HepG2 (cell line): ENCODE data around the gene TMEM200B. TPM values are rescaled to one million over a fixed set of nuclear protein-coding genes. Genes with fewer than 3 reads are reported as not detected.

ENCODE experiments used
- ATAC-seq: fragments of 200-7000 bp; cut with Tn5 transposase; 3 replicates; pipeline ENCODE4 v1.9.1; 2020; ENCODE audit warnings: mild to moderate bottlenecking, moderate library complexity
- BruUV-seq: library from RNA; stranded (reverse); fragments of 400-500 nt; replicated peaks from 2 replicates; lab custom pipeline; 2021; lab: Mats Ljungman, UMichigan
- CTCF ChIA-PET: fragments of 300-600 bp; formaldehyde crosslinking; extraction: SDS; loops from one replicate; lab custom pipeline; 2021; ENCODE audit warnings: low total read pairs, inconsistent platforms, low intra/inter-chr PET ratio; lab: Yijun Ruan, JAX
- POLR2A ChIA-PET: fragments of 350-600 bp; sonication (Branson Sonifier 250); formaldehyde crosslinking; loops from one replicate; lab custom pipeline; 2020; ENCODE audit warnings: antibody characterized with exemption, inconsistent platforms; lab: Yijun Ruan, JAX
- DNase-seq: peaks from one replicate; pipeline ENCODE4 v3.0.0-alpha.2; 2015; ENCODE audit warnings: low spot score
- FAIRE-seq: peaks from 3 replicates; lab custom pipeline; 2011; peaks lifted over from hg19 to GRCh38; lab: Jason Lieb, UNC
- H2AFZ ChIP-seq: one replicate; pipeline ENCODE4 v1.6.1; 2011; ENCODE audit warnings: low read length, inconsistent platforms
- H3K27ac ChIP-seq: fragments of 300-600 bp; 3 replicates; pipeline ENCODE4 v1.8.0; 2011; ENCODE audit warnings: mixed run types, mild to moderate bottlenecking, mixed read lengths, low read length, inconsistent platforms; ENCODE audit not compliant: insufficient read depth; ENCODE audit errors: extremely low read length
- H3K27me3 ChIP-seq, 2 experiments: fragments of 200-600 bp in 1 of 2; 2 replicates in 1 of 2; 3 replicates in 1 of 2; pipeline versions ENCODE4 v1.6.0 to v1.8.0; 2011; ENCODE audit warnings: low read length in 2 of 2, mild to moderate bottlenecking in 2 of 2, moderate library complexity in 2 of 2, inconsistent platforms in 1 of 2; ENCODE audit not compliant: insufficient read depth in 2 of 2, control insufficient read depth in 1 of 2
- H3K36me3 ChIP-seq, 2 experiments: fragments of 200-600 bp in 1 of 2; replicated peaks in 1 of 2; 2 replicates in 1 of 2; 3 replicates in 1 of 2; pipeline versions ENCODE4 v1.5.1 to v1.8.0; 2011; ENCODE audit warnings: low read length in 2 of 2, inconsistent platforms in 1 of 2; ENCODE audit not compliant: insufficient read depth in 2 of 2, control insufficient read depth in 1 of 2
- H3K4me1 ChIP-seq: 2 replicates; pipeline ENCODE4 v1.5.1; 2012; ENCODE audit warnings: low read length, inconsistent platforms; ENCODE audit not compliant: insufficient read depth
- H3K4me2 ChIP-seq: 2 replicates; pipeline ENCODE4 v1.6.0; 2011; ENCODE audit warnings: low read depth, low read length, inconsistent platforms
- H3K4me3 ChIP-seq, 3 experiments: fragments of 200-600 bp in 1 of 3; sonication (generic), shearing (Covaris generic) in 1 of 3; replicated peaks in 1 of 3; 2 replicates each; pipeline ENCODE4 v1.5.1; 2011 to 2016; ENCODE audit warnings: low read length in 3 of 3, inconsistent platforms in 2 of 3, low read depth in 2 of 3, mild to moderate bottlenecking in 2 of 3, control low read depth in 1 of 3, mixed read lengths in 1 of 3; ENCODE audit not compliant: insufficient read depth in 1 of 3
- H3K79me2 ChIP-seq: one replicate; pipeline ENCODE4 v1.6.1; 2011; ENCODE audit warnings: low read length, inconsistent platforms; ENCODE audit not compliant: insufficient read depth
- H3K9ac ChIP-seq: 2 replicates; pipeline ENCODE4 v1.6.0; 2011; ENCODE audit warnings: mild to moderate bottlenecking, low read depth, low read length, inconsistent platforms; ENCODE audit not compliant: insufficient read depth
- H3K9me3 ChIP-seq: 2 replicates; pipeline ENCODE4 v1.5.1; 2012; ENCODE audit warnings: mild to moderate bottlenecking, low read length
- H4K20me1 ChIP-seq: 2 replicates; pipeline ENCODE4 v1.6.0; 2011; ENCODE audit warnings: inconsistent platforms, mild to moderate bottlenecking, low read length, moderate library complexity; ENCODE audit not compliant: insufficient read depth
- ATF7 ChIP-seq, 2 experiments: fragments of 450-650 bp in 1 of 2; sonication (generic) in 1 of 2; formaldehyde crosslinking in 1 of 2; IDR thresholded peaks; 2 replicates each; pipeline versions ENCODE4 v1.4.0 to v1.6.1; 2016 to 2020; ENCODE audit warnings: antibody characterized with exemption in 1 of 2, mild to moderate bottlenecking in 1 of 2, missing genetic modification reagents in 1 of 2
- PRDM4 ChIP-seq: sonication (generic); formaldehyde crosslinking; IDR thresholded peaks from 2 replicates; pipeline ENCODE4 v1.9.0; 2021; ENCODE audit warnings: missing genetic modification reagents, borderline replicate concordance
- RARG ChIP-seq: sonication (generic); formaldehyde crosslinking; IDR thresholded peaks from 2 replicates; pipeline ENCODE4 v1.4.0; 2020; ENCODE audit warnings: low read depth, mild to moderate bottlenecking, missing genetic modification reagents
- STAT5B ChIP-seq: sonication (generic); formaldehyde crosslinking; IDR thresholded peaks from 2 replicates; pipeline ENCODE4 v1.4.0; 2020; ENCODE audit warnings: missing genetic modification reagents
- U2AF1 ChIP-seq: fragments of 200-400 bp; formaldehyde crosslinking; optimal IDR thresholded peaks from 2 replicates; pipeline ENCODE3; 2017; ENCODE audit warnings: mild to moderate bottlenecking, low read depth, low read length
- ZBTB42 ChIP-seq: sonication (generic); formaldehyde crosslinking; IDR thresholded peaks from 2 replicates; pipeline ENCODE4 v1.5.0; 2020; ENCODE audit warnings: mild to moderate bottlenecking, missing genetic modification reagents
- ZNF354B ChIP-seq: sonication (generic); formaldehyde crosslinking; IDR thresholded peaks from 2 replicates; pipeline ENCODE4 v1.8.0; 2022; ENCODE audit warnings: mild to moderate bottlenecking, missing genetic modification reagents
- WGBS: methylation state at CpG from one replicate; pipeline ENCODE4 v1.1.6; 2017; ENCODE audit warnings: low lambda C conversion rate; 5-methylcytosine and 5-hydroxymethylcytosine counted together
- in situ Hi-C: cut with HindIII; loops from 2 replicates; pipeline ENCODE4 v1.10.0; 2017; ENCODE audit warnings: low pct_unique_long_range_greater_than_20kb; ENCODE audit not compliant: extremely low pct_ligation_motif_present
- intact Hi-C: fragments of 100-400 bp; cut with micrococcal nuclease; formaldehyde crosslinking; loops from one replicate; pipeline ENCODE4 v1.10.0; 2022; ENCODE audit not compliant: unreplicated experiment
- polyA plus RNA-seq, 8 experiments: library from polyadenylated mRNA; depleted of rRNA in 3 of 8; stranded (reverse) in 7 of 8; unstranded in 1 of 8; fragments of >200 nt; fragmentation: Illumina TruSeq in 4 of 8; extraction: Trizol in 4 of 8; gene quantifications; 2 replicates each; pipeline versions ENCODE4 v1.2.1 to v1.2.3, GENCODE V29; 2011 to 2016; ENCODE audit warnings: low read depth in 4 of 8, missing spikeins in 1 of 8, mixed read lengths in 1 of 8; ENCODE audit not compliant: insufficient read depth in 1 of 8
- total RNA-seq, 5 experiments: library from RNA; depleted of rRNA; stranded (reverse); fragments of >200 nt; fragmentation: Illumina TruSeq; extraction: Trizol; gene quantifications; 2 replicates each; pipeline ENCODE4 v1.2.3, GENCODE V29; 2016; ENCODE audit warnings: low read depth in 1 of 5

The TMEM200B gene
- total and polyA plus RNA-seq, 2 of the 13 experiments (the other 11 are each of a cell fraction or from before 2014, with no cell fraction given) = 1.1 to 1.4 TPM

- intact Hi-C loops (no loop called here), in situ Hi-C loops (no loop called here)
- no peak overlapping the region for H3K9ac ChIP-seq
- FAIRE-seq = no peak
- 96% methylated on average over 5 of the region's 5 CpGs for WGBS
- DNase-seq = no peak
- TF ChIP-seq PRDM4 (CRISPR knock-in tag) (no peak), STAT5B (CRISPR knock-in tag) (no peak), U2AF1 (no peak), RARG (CRISPR knock-in tag) (no peak)
- peaks cover 40% of the 10 kb centered on the region for H3K4me1 ChIP-seq
- H2AFZ ChIP-seq = no peak overlapping the region
- peaks cover 90% of the 10 kb centered on the region for H3K79me2 ChIP-seq
- no peaks in the 10 kb centered on the region for H3K27me3 ChIP-seq
- no peak overlapping the region for H3K4me3 ChIP-seq
- TSS peak; percentile 3 for BruUV-seq
- no peak overlapping the region for H3K27ac ChIP-seq
- no peaks in the 10 kb centered on the region for H3K9me3 ChIP-seq
- peaks cover 54% of the 10 kb centered on the region for H4K20me1 ChIP-seq
- H3K4me2 ChIP-seq = no peak overlapping the region
- peaks cover 10 to 45% of the 10 kb centered on the region in 2 experiments; a peak in 4 of 5 replicates for H3K36me3 ChIP-seq
- no peak for ATAC-seq
- CTCF ChIA-PET = no interaction called here
- POLR2A ChIA-PET = interaction anchor here (2.0 kb wide), 1 partner anchor 10 kb away, joined by 7 read pairs; the partner anchor contains the start of gene SRSF4
These were observed 47.8 kb upstream of the TMEM200B start for GRCh38 chr1:29171521-29171920.

- FAIRE-seq = no peak
- peaks cover 10 to 46% of the 10 kb centered on the region in 2 experiments; a peak in 4 of 5 replicates for H3K36me3 ChIP-seq
- no TSS peak for BruUV-seq
These were observed 47.4 kb upstream of the TMEM200B start for GRCh38 chr1:29171089-29171488.

More at GRCh38 chr1:29171089-29171488, 47.4 kb upstream of the TMEM200B start:
- DNase-seq = no peak
- intact Hi-C loops = no loop called here
- Histone ChIP-seq H3K4me1 (peaks cover 43% of the 10 kb centered on the region), H3K4me3 (no peak overlapping the region), H3K9me3 (no peaks in the 10 kb centered on the region), H3K79me2 (peaks cover 89% of the 10 kb centered on the region), H3K27me3 (no peaks in the 10 kb centered on the region), H3K4me2 (no peak overlapping the region), H4K20me1 (peaks cover 52% of the 10 kb centered on the region), H3K27ac (no peak overlapping the region)
- CTCF ChIA-PET = no interaction called here
- TF ChIP-seq ATF7 (IDR thresholded peaks at IDR 0.05) = no peak
- no peak for TF ChIP-seq ATF7 (CRISPR knock-in tag; IDR thresholded peaks at IDR 0.05)
- TF ChIP-seq ZNF354B (CRISPR knock-in tag) = no peak
- TF ChIP-seq ZBTB42 (CRISPR knock-in tag) = no peak
- TF ChIP-seq, all 625 proteins: peak for 0
- Histone ChIP-seq H2AFZ (no peak overlapping the region), H3K9ac (no peak overlapping the region)
- POLR2A ChIA-PET = interaction anchor here (2.0 kb wide), 1 partner anchor 10 kb away, joined by 7 read pairs; the partner anchor contains the start of gene SRSF4
- ATAC-seq = no peak
- WGBS = 63% methylated on average over 3 of the region's 3 CpGs
- in situ Hi-C loops = no loop called here
